Measurements from ENCODE around the gene SNRPE.

Gene SNRPE

DNA sequence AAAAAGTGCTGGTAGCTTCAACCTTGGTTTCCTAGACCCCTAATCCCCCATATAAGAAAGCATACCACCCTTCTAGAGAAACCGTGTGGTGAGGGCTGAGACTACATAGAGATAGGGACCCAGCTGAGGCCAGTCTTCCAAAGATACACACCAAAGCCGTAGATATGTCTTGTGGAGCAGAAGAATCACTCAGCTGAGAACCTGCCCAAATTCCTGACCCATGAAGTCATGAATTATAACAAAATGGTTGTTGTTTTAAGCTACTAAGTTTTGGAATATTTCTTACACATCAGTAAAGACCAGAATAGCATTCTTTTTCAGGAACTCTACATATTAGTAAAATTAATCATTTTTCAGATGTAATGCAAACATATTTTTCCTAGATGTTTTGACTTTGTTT is 3.3 kb upstream of the SNRPE start:
- Histone ChIP-seq H3K9ac (ENCODE audit: low read length) (no peak overlapping the region), H3K79me2 (ENCODE audit: low read length) (peaks cover 17% of the 10 kb centered on the region), H3K4me3 (ENCODE audit: low read length) (no peak overlapping the region), H3K27me3 (replicated peaks; ENCODE audit: insufficient read depth, low read length) (no peaks in the 10 kb centered on the region), H2AFZ (ENCODE audit: low read length) (no peak overlapping the region), H3K9me3 (replicated peaks; ENCODE audit: insufficient read depth, low read length) (no peaks in the 10 kb centered on the region), H3F3A (ENCODE audit: insufficient read depth, low read length) (peaks cover 5% of the 10 kb centered on the region; the same call in 1 of the 2 replicates), H4K20me1 (ENCODE audit: insufficient read depth, low read length) (no peaks in the 10 kb centered on the region), H3K27ac (ENCODE audit: low read length) (no peak overlapping the region), H3K36me3 (replicated peaks; ENCODE audit: insufficient read depth, low read length) (no peaks in the 10 kb centered on the region), H3K4me1 (ENCODE audit: low read length) (peaks cover 11% of the 10 kb centered on the region), H3K9me2 (replicated peaks; ENCODE audit: insufficient read depth, low read length) (no peaks in the 10 kb centered on the region), H3K4me2 (ENCODE audit: low read depth, low read length) (no peak overlapping the region)
- DNase-seq = no peak
- TF ChIP-seq CTCF (IDR thresholded peaks at IDR 0.05; ENCODE audit: low read length) (no peak), EZH2 (optimal IDR thresholded peaks at IDR 0.05; ENCODE audit: low read depth, low read length) (no peak), EZH2phosphoT487 (IDR thresholded peaks at IDR 0.05; ENCODE audit: low read length) (no peak)

- TF ChIP-seq CTCF (IDR thresholded peaks at IDR 0.05; ENCODE audit: low read length) (no peak), EZH2phosphoT487 (IDR thresholded peaks at IDR 0.05; ENCODE audit: low read length) (no peak), EZH2 (optimal IDR thresholded peaks at IDR 0.05; ENCODE audit: low read depth, low read length) (no peak)
- Histone ChIP-seq H3K9ac (ENCODE audit: low read length) (no peak overlapping the region), H3K27ac (ENCODE audit: low read length) (no peak overlapping the region), H3K36me3 (replicated peaks; ENCODE audit: insufficient read depth, low read length) (peaks cover under 1% of the 10 kb centered on the region; the same call in 1 of the 2 replicates), H3K79me2 (ENCODE audit: low read length) (peaks cover 26% of the 10 kb centered on the region), H3F3A (ENCODE audit: insufficient read depth, low read length) (peaks cover 5% of the 10 kb centered on the region; the same call in 1 of the 2 replicates), H3K9me2 (replicated peaks; ENCODE audit: insufficient read depth, low read length) (no peaks in the 10 kb centered on the region), H2AFZ (ENCODE audit: low read length) (no peak overlapping the region), H3K4me3 (ENCODE audit: low read length) (no peak overlapping the region), H3K4me2 (ENCODE audit: low read depth, low read length) (no peak overlapping the region), H3K4me1 (ENCODE audit: low read length) (peaks cover 11% of the 10 kb centered on the region), H3K27me3 (replicated peaks; ENCODE audit: insufficient read depth, low read length) (no peaks in the 10 kb centered on the region), H4K20me1 (ENCODE audit: insufficient read depth, low read length) (no peaks in the 10 kb centered on the region), H3K9me3 (replicated peaks; ENCODE audit: insufficient read depth, low read length) (no peaks in the 10 kb centered on the region)
- no peak for DNase-seq
These were observed 2.4 kb upstream of the SNRPE start for GRCh38 chr1:203858975-203859374.

GRCh38 chr1:203860396-203861025 is 888 bp upstream of the SNRPE start:
- no peaks in the 10 kb centered on the region for H4K20me1 ChIP-seq (ENCODE audit: insufficient read depth, low read length)
- no peaks in the 10 kb centered on the region for H3K9me2 ChIP-seq (replicated peaks; ENCODE audit: insufficient read depth, low read length)
- H3K9ac ChIP-seq (ENCODE audit: low read length) = peak overlapping the region; percentile 30; the same call in 1 of the 2 replicates
- no peak for TF ChIP-seq EZH2 (optimal IDR thresholded peaks at IDR 0.05; ENCODE audit: low read depth, low read length)
- TF ChIP-seq EZH2phosphoT487 (IDR thresholded peaks at IDR 0.05; ENCODE audit: low read length) = no peak
- TF ChIP-seq CTCF (IDR thresholded peaks at IDR 0.05; ENCODE audit: low read length) = no peak
- H3K27ac ChIP-seq (ENCODE audit: low read length) = no peak overlapping the region
- no peak for DNase-seq
- peaks cover 5% of the 10 kb centered on the region; the same call in 1 of the 2 replicates for H3F3A ChIP-seq (ENCODE audit: insufficient read depth, low read length)
- no peaks in the 10 kb centered on the region for H3K27me3 ChIP-seq (replicated peaks; ENCODE audit: insufficient read depth, low read length)
- H3K4me1 ChIP-seq (ENCODE audit: low read length) = peaks cover 11% of the 10 kb centered on the region
- H3K4me3 ChIP-seq (ENCODE audit: low read length) = peak overlapping the region; percentile 39
- peak overlapping the region; percentile 47 for H2AFZ ChIP-seq (ENCODE audit: low read length)
- peak overlapping the region; percentile 51 for H3K4me2 ChIP-seq (ENCODE audit: low read depth, low read length)
- H3K9me3 ChIP-seq (replicated peaks; ENCODE audit: insufficient read depth, low read length) = no peaks in the 10 kb centered on the region
- peaks cover 39% of the 10 kb centered on the region for H3K79me2 ChIP-seq (ENCODE audit: low read length)
- H3K36me3 ChIP-seq (replicated peaks; ENCODE audit: insufficient read depth, low read length) = peaks cover 15% of the 10 kb centered on the region

Measured in MM.1S (cell line).